NCI-H2029 (cell line): Measurements from ENCODE around the gene MTHFD1L.
"Not testable (repeated sequence)": the region's sequence is repeated elsewhere in the genome, so short reads cannot be mapped to it uniquely, and the experiment has no call there.

Source experiments
- DNase-seq: peaks from one replicate; lab custom pipeline; 2025; lab: John Stamatoyannopoulos, UW

MTHFD1L gene

DNA sequence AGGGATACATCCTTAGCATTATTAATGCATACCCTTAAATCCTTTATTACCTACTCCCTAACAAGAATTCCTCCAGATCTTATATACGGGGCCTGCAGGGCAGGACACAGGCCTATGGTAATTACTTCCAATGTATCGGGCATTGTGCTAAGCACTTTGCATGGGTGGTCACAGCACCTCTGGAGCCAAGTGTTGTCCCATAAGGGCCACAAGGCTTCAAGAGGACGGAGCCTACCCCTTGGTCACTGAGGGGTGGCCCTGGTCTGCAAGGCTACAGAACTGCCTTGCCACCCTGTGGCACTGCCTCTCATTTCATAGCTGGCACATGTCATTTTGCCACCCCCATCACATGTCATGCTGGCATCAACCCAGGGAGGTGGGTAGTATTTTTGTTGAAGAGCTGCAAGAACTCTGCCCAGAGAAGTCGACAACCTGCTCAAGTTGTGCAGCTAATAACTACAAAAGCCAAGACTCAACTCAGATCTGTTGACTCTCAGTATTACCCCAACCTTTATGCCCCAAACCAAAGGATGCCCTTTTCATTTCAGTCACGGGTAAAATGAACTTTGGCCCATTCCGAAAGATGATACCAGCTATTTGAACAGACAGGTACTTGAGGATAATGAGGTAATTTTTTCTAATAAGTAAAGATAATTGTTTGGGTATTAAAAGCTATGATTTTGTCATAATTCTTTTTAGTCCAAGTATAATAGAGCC is 230.2 kb downstream of the MTHFD1L start:
- DNase-seq: no peak

DNA sequence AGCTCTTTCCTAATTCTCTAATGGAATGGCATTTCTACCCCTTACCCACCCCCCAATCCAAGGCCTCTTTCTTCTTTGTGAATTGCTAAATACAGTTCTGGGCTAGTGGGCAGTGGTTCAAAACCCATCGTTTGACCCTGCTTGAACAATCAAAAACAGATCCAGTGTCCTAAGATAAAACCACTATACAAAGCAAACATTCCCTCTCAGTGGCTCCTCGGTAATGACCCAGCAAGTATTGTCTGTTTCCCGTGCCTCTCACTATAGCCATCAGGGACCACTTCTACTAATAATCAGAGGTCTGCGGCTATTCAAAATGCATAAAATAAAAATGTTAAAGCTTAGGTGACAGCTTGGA is 230.7 kb downstream of the MTHFD1L start:
- DNase-seq: no peak

DNA sequence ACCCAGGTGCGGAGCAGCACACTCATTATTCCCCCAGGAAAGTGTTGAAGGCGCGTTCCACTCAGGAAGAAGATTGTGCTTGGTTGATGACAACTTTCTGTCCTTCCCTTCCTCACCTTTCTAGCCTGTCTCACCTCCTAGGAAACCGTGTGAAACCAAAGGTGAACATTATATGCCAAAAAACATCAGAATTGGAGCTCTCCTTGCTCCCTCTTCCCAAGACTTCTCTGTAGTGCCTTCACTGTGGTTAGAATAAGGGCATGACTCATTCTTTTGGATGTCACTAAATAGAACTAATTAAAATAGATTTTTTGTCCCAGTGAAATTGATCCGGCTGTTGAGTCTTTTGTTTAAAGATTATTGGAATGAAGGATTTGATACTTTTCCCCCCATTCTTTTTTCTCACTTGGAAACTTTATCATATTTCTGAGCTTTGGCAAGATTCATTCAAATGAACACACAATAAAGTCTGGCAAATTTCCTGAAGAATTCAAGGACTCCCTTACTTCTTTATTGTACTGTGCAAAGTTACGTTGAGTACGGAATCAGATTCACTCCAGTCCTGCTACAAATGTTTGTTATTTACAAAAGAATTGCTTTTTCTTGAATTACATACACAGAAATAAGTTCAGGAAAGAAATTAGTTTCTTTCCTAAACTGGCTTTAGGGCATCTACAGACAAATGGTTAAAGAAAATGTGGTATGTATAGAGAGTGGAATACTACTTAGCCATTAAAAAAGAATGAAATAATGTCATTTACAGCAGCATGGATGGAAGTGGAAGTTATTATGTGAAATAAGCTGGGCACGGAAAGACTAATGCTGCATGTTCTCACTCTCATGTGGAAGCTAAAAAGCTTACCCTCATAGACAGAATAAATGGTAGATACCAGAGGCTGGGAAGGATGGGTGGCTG is 231.4 kb downstream of the MTHFD1L start:
- no peak for DNase-seq

DNA sequence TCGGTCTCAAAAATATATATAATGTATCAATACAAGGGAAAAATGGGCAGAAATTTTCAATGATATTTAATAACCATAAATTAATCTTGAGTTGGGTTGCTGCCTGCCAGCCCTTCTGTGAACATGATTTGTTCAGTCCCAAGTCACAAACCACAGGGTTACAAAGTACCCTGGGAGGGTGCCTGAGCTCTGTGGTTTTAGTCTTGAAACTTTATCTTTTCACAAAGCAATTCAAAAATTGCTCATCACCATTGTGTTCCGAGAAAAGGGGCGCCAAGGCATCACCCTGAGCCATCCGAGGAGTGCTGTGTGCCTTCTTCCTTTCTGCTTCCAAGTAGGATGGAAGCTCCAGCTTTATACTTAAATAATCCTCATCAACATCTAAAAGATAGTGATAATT is 232.7 kb downstream of the MTHFD1L start:
- no peak for DNase-seq

DNA sequence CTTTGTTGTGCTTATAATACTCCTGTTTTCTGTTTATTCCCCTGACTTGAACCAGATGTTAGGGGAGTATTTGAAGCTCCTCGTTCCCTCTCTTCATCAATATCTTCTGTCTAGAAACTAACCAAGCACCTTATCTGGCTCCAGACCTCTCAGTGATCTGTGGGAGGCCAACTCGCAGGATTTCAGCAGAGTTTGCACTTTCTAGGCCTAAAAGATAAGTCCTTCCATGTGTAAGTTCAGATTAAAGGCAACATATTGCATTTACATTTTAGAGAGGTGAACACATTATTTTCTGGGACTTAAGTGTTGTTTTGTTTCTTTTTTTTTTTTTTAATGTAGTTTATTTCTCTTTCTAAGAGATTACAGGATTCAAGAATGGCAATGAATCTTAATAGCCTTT is 234.8 kb downstream of the MTHFD1L start:
- no peak for DNase-seq

DNA sequence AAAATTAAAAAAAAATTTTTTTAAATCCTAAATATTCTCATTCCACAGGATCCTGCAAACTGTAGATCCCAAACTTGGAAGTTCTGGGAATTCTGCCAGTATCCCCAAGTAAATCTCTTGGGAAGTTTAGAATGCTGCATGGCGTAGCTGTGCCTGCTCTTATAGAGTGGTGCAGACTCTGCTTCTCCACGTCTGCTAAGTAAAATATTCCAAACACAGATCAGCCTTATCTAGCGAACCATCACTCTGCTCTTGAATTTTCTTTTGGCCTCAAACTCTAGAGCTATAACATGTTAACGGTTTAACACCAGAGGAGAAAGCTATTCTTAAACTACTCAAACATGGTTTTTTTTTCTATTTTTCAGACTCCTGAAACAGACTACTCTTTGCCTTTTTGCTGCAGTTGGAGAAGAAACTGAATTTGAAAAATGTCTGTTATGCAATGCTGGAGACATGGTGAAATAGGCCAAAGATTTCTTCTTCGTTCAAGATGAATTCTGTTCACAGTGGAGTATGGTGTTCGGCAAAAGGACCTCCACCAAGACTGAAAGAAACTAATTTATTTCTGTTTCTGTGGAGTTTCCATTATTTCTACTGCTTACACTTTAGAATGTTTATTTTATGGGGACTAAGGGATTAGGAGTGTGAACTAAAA is 235.8 kb downstream of the MTHFD1L start:
- DNase-seq: no peak

DNA sequence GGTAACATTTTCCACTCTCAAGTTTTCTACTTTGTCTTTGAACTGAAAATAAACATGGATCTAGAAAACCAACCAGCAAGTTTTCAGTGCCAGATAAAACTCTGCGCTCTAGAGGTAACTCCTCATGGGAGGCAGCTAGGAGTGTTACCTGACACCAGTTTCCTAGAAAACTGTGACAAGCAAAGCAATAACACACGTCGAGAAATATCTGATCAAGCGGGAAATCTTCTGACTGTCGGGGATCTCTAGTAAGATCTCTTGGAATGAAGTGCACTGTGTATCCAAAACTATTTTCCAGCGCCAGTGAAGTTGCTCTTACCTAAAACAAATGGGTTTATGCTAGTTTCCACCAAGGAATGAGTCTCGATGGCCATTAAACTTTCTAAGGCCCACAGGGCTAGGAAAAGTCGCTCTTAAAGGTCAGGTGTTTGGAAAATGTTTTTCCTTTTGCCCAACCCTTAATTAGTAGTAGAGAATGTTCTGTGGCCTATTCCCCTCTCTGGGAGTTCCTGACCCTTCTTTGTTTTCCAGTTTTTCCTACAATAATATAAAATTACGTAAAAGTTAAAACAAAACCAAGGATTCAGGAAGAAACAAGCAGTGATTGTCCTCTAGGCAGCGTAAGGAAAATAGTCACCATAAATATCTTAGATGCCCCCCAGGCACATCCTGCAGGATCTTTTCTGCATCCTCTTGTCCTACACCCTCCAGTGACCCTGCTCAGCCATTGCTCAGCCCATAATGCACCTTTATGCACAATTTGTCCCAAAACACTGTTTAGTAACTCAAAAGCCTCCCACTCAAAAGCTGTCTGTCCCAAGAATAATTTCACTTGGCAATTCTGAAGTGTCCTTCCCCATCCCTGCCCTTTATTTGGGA is 236.6 kb downstream of the MTHFD1L start:
- no peak for DNase-seq

DNA sequence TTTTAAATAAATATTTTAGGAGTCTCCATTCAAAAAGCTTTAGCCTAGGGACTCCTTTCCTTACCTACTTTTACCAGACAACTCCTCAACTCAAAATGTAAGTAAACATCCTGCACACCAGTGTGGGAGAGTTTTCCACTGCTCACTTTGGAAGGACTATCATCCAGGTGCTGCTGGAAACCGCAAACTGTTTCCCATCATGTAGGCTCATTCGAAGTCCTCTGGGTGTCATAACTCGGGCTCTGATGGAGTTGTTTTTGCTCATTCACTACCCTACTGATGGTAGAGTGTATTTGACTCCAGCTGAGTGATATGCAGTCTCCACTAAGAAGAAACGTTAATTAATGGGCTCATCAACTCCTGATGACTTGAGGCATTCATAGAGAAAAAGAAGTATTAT is 237.8 kb downstream of the MTHFD1L start:
- no peak for DNase-seq

DNA sequence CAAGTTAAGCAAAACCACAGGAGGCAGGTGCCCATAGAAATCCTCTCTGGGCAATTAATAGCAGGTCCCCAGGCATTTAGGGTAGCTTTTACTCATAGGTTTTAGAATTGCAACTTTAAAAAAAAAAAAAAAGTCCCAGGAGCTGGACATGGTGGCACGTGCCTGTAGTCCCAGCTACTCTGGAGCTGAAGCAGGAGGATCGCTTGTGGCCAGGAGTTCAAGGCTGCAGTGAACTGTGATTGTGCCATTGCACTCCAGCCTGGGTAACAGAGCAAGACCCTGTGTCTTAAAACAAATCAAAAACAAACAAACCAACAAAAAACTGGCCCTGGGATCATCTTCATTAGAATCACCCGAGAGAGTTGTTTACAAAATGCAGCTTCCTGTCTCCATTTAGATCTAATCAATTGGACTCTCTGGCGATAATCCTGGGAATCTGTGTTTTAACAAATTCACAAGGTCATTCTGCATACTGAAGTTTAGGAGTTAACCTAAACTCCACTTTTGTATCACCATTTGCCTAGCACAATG is 242.5 kb downstream of the MTHFD1L start:
- no peak for DNase-seq

DNA sequence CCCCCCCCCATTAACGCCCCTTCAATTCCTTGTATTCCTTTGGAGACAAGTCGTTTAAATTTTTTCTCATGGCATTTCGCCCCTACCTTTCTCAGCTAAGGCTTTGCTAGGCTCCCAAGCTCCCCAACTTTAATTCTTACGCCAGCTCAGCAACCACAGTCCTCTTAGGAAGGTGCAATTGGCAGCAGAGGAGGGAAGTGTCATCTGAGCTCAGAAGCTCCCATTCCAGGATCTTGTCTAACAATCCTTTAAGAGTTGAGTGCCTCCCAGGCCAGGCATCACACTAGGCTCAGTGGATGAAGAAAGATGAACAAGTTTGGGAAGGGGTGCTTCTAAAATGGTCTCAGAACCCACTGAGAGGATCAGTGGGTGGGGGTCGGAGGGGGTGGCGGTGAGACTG is 243.0 kb downstream of the MTHFD1L start:
- no peak for DNase-seq

DNA sequence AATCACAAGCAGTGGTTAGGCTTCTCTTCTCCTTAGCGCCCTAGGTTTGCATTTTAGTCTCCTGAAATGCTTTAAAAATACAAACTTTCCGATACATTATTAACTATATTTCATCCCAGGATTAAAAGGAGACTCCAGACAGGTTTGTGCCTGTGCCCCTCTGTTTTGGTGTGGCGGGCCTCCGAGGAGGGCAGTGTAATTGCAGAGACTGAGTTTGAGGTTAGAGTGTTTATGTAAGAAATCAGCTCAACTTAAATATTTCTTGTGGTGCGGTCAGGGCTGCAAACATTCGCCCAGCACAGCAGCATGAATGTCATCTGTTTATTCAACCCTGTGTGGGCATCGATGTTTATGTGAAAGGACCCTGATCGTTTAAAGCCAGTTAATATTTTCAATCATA is 243.9 kb downstream of the MTHFD1L start:
- no peak for DNase-seq

DNA sequence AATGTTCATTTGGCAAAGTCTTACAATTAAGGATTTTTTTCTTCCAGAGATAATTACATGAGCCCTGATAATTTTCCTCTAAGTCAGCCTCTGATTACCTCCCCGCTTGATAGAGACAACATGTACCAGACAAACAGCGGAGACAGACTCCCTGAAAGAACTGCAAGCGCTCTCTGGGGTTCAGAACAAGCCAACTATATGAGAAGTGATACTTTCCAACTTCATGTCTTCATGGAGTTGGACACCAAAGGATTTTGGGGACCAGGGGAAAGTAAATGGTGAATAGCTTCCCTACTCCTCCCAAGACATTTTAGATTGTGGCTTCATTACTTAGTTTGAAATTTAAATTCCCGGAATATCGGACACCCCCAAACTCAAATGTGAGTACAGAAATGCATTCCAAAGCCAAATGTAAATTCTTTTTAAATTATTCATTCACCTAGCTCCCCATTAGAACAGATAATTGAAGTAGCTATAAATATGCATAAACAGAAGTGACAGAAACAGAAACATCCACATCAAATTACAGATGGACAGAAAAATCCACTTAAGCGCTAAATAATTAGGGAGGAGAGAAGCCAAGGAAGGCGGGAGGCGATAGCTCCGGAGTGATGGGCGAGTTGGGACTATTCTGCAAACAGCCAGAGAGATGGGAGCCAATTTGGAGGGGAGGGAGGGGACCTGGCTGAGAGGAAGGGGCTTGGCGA is 244.5 kb downstream of the MTHFD1L start:
- no peak for DNase-seq

DNA sequence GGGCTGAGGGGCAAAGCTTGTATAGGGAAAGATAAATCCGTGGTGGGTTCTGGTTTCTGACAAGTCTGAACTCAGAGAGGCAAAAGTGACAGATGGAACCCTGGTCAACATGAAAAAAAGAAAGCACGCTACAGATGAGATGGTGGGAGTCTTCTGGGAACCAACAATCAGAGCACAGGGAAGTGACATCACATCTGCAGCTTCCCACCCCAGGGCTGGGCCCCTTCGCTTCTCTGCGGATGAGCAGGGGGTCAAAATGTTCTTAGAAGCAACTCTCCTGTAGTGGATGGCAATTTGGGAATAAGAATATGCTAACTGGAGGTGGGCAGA is 245.0 kb downstream of the MTHFD1L start:
- no peak for DNase-seq

DNA sequence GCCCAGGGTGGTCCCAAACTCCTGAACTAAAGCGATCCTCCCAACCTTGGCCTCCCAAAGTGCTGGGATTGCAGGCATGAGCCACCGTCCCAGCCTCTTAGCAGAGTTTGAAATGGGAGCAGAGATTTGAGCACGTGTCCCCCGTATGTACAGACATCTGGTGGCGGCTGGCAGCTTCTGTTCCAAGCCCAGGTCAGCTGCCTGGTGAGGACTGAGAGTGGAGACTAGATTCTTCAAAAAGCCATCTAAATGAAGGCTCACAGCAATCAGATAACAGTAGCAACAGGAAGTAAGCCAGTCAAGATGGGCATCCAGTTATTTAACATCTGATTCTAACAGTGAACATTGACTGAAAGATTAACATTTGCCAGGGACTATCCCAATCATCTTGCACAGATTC is 246.2 kb downstream of the MTHFD1L start:
- no peak for DNase-seq

DNA sequence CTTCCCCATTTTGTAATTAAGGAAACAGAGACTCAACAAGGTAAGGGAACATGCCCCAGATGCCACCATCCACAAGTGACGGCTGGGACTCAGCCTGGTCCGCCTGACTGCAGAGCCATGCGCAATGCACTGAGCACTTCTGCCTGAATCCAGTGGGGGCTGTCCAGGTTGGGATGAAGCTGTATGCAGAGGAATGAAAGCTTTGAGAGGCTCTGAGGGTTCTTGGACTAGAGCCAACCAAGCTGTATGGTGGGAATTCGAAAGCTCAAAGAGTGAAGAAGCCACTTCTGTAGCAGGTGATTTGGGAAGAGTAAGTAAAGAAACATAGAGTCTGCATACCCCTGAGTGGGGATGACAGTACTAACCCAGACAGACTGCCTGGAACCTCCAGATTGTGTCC is 246.6 kb downstream of the MTHFD1L start:
- no peak for DNase-seq

DNA sequence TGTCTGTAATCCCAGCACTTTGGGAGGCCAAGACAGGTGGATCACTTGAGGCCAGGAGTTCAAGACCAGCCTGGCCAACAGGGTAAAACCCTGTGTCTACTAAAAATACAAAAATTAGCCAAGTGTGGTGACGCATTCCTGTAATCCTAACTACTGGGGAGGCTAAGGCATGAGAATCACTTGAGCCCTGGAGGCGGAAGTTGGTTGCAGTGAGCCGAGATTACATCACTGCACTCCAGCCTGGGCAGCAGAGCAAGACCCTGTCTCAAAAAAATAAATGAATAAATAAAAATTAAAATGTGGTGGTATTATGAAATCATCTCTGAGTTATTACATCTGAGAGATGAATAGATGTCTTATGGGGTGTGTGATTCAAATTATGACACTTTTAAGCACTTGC is 247.4 kb downstream of the MTHFD1L start:
- DNase-seq: not testable (repeated sequence)

DNA sequence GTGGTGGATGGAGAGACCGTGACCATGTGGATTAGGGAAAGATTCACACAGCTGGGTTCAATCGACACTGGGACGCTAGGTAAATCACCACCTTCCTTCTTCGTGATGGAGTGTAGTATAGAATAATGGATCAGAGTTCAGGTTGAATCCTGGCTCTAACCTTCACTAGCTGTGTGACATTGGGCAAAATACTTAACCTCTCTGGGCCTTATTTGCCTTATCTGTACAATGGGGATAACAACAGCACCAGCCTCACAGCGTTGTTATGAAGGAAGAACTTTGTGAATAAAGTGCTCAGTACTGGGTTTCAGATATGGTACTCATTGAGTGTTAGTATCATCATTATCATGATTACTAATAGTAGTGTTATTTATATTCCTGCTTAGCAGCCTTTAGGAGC is 248.1 kb downstream of the MTHFD1L start:
- no peak for DNase-seq

DNA sequence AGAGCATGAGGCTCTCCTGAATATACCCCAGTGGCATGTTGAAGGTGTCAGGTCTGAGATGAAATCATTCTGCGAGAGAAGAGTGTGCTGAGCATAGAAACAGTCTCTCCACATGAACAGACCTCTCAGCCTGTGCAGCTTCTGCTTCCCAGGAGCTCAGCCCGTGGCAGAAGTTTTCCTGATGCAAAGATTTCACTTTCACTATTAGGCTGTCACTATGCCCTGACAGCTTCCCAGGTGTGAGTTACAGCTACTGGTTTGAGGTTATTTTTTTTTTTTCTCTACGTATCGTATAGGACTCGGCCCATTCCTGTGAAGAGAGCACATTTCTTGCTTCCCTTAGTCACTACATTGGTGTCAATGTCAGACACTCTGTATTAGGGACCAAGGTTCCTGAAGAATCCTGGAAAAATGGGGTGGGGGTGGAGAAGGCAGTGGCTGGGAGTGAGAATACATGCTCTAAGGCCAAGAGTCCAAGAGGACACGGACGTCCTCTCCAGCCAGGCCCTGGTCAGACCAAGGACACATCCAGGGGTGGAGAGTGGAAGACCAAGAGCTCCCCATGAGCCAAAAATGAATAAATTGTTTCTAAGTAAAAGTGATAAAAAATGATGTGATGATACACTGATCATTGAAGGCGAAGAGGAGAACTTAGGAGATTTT is 253.1 kb downstream of the MTHFD1L start:
- no peak for DNase-seq

DNA sequence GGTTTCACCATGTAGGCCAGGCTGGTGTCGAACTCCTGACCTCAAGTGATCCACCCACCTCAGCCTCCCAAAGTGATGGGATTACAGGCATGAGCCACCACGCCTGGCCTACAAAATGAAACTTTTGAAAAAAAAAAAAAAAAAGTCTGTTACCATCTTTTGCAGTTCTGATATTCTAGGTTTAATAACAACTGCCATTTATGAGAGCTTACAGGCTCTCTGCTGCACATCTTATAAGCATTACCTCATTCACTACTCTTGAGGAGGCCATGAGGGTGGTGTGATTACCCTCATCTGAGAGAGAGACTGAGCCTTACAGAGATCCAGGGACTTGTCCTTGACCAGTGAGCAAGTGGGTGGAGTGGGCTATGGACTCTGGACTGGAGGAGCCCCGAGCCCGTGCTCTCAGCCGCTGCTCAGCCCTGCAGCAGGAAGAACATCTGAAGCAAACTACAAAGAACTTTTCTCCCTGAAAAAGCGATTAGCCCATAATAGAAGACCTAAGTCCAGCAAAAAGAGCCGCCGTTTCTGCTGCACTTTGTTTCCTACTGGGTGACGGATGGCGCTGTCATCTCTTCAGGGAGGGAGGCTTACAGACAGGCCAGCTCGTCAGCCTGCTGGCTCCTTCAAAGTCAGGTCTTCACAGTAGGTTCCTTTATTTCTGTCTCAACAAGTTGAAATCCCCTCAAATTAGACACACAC is 254.5 kb downstream of the MTHFD1L start:
- DNase-seq: no peak

DNA sequence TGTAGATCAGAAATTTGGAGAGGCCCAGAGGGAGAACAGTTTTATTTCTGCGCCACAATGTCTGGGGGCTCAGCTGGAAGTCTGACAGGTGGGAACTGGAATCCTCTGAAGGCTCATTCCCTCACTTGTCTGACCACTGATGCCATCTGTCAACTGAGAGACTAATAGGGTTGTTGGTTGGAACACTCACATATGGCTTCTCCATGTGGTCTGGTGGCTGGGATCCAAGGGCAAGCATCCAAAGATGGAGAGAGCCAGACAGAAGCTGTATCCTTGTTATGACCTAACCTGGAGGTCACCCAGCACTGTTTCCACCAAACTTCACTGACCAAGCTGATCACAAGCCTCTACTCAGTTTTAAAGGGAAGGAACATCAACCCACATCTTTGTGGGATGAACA is 256.4 kb downstream of the MTHFD1L start:
- DNase-seq: no peak
